ENCODE measurements around the gene NRN1L.

GRCh38 chr16:67917852-67918236, 33.2 kb downstream of the NRN1L start:
- TF ChIP-seq HNF4A (conservative IDR thresholded peaks at IDR 0.05) (no peak), SP1 (IDR thresholded peaks at IDR 0.05) (no peak), CTCF (IDR thresholded peaks at IDR 0.05; ENCODE audit: low read depth, low read length, missing input control) (no peak), TAF1 (conservative IDR thresholded peaks at IDR 0.05) (no peak), YY1 (IDR thresholded peaks at IDR 0.05) (no peak), ZBTB33 (IDR thresholded peaks at IDR 0.05) (no peak), JUND (IDR thresholded peaks at IDR 0.05) (no peak), ATF3 (IDR thresholded peaks at IDR 0.05) (no peak), RAD21 (IDR thresholded peaks at IDR 0.05) (no peak), MAX (IDR thresholded peaks at IDR 0.05) (no peak), EGR1 (IDR thresholded peaks at IDR 0.05; ENCODE audit: low read depth in 2 of 2) (no peak), FOXA1 (IDR thresholded peaks at IDR 0.05) (no peak)
